HepG2 (cell line): ENCODE results near the gene CDT1.

Source experiments
- MAZ ChIP-seq, 2 experiments: sonication (generic) in 1 of 2; formaldehyde crosslinking in 1 of 2; IDR thresholded peaks; 2 replicates each; pipeline versions ENCODE4 v1.5.0 to v1.6.1; 2012 to 2020; ENCODE audit warnings: low read depth in 2 of 2, mild to moderate bottlenecking in 2 of 2, borderline replicate concordance in 1 of 2, improper control_type of control experiment in 1 of 2, low read length in 1 of 2, missing genetic modification reagents in 1 of 2, moderate library complexity in 1 of 2
- TBL1XR1 ChIP-seq: fragments of 150-350 bp; IDR thresholded peaks from 2 replicates; pipeline ENCODE4 v1.6.1; 2014; ENCODE audit warnings: borderline replicate concordance, low read length; ENCODE audit not compliant: partially characterized antibody
- ZBTB4 ChIP-seq: sonication (generic); formaldehyde crosslinking; IDR thresholded peaks from 2 replicates; pipeline ENCODE4 v1.4.0; 2020; ENCODE audit warnings: missing genetic modification reagents, mild to moderate bottlenecking, borderline replicate concordance
- ZNF205 ChIP-seq: IDR thresholded peaks from 2 replicates; pipeline ENCODE4 v1.6.1; 2018; ENCODE audit warnings: missing biosample characterization, missing genetic modification reagents
- ZNF614 ChIP-seq: IDR thresholded peaks from 2 replicates; pipeline ENCODE4 v1.6.1; 2018; ENCODE audit warnings: missing biosample characterization, missing genetic modification reagents, inconsistent platforms, borderline replicate concordance

- no peak for TF ChIP-seq MAZ (IDR thresholded peaks at IDR 0.05; ENCODE audit: borderline replicate concordance, low read depth, low read length)
- no peak for TF ChIP-seq MAZ (CRISPR knock-in tag; IDR thresholded peaks at IDR 0.05; ENCODE audit: low read depth)
- no peak for TF ChIP-seq ZNF205 (CRISPR knock-in tag)
- no peak for TF ChIP-seq TBL1XR1
- no peak for TF ChIP-seq ZBTB4
- no peak for TF ChIP-seq ZNF614
Observed at GRCh38 chr16:88773812-88774291, 29.7 kb upstream of the CDT1 start.
